HG03469 (cell line): Measurements from ENCODE around the gene FGF3.

Experiments used
- ATAC-seq: cut with Tn5 transposase; IDR thresholded peaks from one replicate; pipeline ENCODE4 v1.9.1; 2021; ENCODE audit warnings: mild to moderate bottlenecking, moderate library complexity, moderate number of reproducible peaks; ENCODE audit not compliant: unreplicated experiment

FGF3 gene

GRCh38 chr11:69818603-69819441 lies at the start of gene FGF3:
FGF3 (minus strand) TSS chr11:69819416; CDS start chr11:69818933, 483 bp downstream.
- no peak for ATAC-seq

DNA sequence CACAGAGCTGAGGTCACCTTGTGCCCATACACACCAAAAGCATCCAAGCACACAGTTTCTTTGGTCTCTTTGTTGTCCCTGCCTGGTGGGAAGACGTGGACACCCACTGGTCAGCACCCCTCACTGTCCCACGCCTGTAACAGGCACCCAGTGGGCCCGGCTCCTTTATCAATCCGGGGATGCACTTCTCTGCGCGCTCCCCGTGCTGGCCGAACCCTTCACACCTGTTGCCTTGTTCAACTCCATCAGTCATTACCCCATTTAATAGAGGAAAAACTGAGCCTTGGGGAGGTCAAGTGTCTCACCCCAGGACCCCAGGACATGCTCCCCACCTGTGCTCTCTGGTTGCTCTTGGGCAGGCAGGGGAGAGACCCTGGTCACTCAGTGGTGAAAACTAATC lies 49.7 kb upstream of the FGF3 start:
- no peak for ATAC-seq

- ATAC-seq, result no peak
Observed at GRCh38 chr11:69868006-69868810, 49.0 kb upstream of the FGF3 start.

DNA sequence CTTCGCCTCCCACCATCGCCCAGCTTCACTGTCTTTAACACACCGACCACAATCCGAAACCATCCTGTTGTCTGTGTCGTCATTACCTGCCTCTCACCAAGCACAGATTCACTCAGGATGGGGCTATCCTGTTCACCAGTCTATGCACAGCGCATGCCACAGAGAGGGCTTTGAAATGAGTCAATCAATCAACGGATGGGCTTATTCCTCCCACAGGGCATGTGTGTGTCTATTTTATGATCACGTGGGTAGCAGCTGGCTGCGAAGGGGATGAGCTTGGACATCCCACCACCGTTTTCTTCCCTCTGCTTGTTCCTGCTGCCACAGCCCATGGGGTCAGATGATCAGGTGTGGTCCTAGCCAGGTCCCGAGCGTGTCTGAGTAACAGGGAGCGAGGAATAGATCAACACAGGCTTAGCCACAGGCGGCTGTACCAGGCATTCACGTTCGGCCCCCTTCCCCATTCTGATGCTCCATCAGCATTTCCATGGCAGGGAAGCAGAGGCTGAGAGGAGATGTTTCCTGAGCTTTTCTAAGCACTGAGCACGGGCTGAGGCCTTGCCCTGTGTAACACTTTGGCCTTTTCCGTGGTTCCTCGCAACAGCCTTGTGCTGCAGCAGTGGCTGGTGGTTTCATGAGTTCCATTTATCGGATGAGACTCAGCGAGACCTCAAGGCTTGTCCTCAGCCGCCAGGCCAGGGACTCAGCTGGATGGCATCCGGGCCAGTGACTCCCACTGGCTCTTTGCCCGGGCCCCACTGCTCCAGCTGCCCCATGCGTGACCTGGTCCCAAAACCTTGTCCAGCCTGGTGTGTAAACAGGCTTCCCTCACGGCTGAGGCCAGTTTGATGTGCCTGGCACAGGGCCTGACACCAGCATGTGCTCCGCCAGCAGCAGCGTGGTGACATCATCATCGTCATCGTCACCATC lies 48.1 kb upstream of the FGF3 start:
- ATAC-seq, result no peak

GRCh38 chr11:69866648-69867047 lies 47.4 kb upstream of the FGF3 start:
- no peak for ATAC-seq

DNA sequence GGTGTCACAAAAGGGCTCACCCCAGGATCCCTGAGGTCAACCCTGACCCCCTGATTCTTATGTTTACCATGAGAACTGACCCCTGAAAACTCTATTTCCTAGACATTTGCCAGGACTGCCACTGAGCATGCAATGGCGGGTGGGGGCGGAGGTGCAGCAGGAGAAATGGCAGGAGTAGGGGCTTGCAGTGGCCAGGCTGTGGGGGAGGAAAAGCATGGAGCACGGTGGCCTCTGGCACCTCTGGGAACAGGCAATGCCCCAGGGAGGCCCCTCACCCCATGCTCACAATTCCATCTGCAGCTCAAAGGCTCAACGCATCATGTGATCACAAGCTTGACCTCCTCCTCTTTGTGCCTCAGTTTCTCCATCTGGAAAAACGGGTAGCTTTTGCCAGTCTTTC lies 46.5 kb upstream of the FGF3 start:
- no peak for ATAC-seq

DNA sequence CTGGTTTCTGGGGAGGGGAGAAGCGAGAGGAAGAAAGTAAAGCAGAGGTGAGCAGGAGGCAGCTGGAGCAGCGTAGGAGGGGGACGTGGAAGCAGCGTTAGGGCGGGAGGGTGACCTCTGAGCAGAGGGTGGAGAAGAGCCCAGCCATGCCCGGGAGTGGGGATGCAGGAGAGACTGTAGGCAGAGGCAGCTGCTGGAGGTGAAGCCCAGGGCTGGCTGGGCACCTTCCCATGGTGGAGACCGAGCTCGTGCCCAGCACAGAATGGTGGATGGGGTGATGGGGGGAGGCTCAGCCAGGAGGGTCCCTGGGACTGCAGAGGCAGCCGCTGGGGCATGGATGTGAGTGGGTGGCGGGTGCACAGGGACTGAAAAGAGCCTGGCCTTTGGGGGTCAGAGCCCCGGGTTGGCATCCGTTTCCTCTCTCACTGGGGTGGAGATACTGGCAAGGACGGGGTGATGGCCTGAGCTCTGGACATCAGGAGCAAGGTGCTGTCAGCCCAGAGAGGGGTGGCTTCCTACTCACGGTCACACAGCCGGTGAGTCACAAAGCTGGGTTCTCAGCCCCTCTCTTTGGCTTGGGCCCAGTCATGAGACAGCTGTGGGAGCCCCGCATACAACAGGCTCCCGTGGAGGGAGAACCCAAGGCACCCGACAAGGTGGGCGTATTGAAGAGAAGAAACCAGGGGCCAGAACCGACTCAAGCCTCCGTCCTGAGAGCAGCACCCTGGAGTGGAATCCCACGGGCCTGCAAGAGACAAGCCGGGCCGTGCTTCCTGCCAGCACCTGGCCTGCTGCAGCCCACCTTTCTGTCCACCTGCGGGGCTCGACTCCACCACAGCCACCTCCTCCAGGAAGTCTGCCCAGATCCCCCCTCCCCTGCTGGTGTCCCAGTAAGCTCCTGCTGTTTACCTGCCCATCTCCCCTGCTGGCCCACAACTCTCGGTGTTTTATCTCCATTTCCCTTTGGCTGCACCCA lies 45.8 kb upstream of the FGF3 start:
- no peak for ATAC-seq

GRCh38 chr11:69863544-69864200 lies 44.5 kb upstream of the FGF3 start:
- no peak for ATAC-seq

DNA sequence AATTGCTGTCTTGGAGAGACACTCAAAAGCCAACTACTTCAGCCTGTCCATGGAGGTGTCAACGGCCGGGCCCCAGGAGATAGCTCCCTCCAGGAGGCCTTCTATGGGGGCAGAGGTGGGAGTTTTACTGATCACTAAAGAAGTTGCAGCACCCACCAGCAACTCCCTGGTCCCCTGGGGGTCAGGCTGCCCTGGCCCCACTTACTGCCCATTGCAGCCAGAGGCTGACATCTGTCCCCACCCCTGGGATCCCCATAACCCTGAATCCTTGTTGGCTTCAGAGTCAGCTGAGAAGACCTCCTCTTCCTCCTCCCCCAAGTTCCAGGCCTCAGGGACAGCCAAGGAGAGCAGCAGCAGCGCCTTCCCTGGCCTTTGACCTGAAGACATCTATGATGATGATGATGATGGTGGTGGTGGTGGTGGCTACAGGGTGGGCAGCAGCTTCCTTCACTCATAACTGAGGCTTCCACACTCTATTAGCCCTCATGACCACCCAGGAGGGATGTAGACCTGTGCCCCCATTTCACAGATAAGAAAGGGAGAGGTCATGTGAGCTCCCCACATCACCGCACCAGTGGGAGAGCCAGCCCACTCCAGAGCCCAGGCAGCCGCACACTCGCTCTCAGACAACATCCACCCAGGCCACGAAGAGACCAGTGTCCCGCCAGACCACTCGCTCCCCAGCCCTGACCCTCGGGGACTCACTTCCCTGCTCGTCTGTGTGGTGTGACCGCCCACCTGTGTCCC lies 43.8 kb upstream of the FGF3 start:
- ATAC-seq, result no peak

DNA sequence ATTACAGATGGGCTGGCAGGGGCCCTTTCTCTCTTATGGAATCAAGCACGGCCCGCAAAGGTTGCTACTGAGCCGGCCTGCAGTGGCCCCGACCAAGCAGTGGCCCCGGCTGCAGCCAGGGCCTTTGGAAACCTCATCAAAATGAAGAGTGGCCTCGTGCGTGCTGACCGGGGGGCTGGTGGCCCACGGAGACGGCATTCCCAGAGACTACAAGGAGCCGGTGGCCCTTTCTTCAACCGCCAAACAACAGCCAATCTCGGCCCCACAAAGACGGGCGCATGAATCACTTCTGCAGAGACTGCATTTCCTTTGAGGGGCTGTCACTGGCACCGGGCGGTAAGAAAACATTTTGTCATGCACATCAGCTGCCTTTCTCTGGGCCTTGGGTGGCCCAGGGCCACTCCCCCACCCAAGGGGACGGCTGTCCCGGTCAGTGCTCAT lies 43.1 kb upstream of the FGF3 start:
- ATAC-seq, result no peak

- ATAC-seq, result no peak
Observed at GRCh38 chr11:69861901-69862300, 42.7 kb upstream of the FGF3 start.

- ATAC-seq, result no peak
Observed at GRCh38 chr11:69860796-69861445, 41.7 kb upstream of the FGF3 start.

DNA sequence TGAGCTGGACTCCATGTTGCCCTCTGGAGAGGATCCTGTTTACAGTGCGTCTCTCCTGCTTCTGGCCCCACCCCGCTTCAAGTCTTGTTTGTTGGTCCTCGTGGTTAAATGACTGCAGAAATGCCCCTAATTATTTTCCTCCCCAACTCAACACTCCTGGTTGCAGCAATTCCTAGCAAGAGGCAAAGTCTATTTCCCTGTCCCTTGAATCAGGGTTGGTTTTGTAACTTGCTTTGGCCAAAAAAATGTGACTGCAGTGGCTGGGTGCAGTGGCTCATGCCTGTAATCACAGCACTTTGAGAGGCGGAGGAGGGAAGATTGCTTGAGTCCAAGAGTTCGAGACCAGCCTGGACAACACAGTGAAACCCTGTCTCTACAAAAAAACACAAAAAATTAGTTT lies 41.0 kb upstream of the FGF3 start:
- no peak for ATAC-seq

- no peak for ATAC-seq
Observed at GRCh38 chr11:69859275-69859934, 40.2 kb upstream of the FGF3 start.

- no peak for ATAC-seq
Observed at GRCh38 chr11:69855421-69855820, 36.2 kb upstream of the FGF3 start.

DNA sequence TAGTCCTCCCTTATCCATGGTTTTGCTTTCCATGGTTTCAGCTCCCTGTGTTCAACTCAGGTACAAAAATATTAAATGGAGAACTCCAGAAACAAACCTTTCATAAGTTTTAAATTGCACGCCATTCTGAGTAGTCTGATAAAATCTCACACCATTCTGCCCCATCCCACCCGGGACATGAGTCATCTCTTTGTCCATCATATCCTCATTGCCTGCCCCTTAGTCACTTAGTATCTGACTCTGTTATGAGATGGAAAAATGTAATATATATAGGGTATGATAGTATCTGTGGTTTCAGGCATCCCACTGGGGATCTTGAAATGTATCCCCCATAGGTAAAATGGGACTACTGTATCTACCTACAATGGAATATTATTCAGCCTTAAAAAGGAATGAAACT lies 35.5 kb upstream of the FGF3 start:
- ATAC-seq, result no peak

DNA sequence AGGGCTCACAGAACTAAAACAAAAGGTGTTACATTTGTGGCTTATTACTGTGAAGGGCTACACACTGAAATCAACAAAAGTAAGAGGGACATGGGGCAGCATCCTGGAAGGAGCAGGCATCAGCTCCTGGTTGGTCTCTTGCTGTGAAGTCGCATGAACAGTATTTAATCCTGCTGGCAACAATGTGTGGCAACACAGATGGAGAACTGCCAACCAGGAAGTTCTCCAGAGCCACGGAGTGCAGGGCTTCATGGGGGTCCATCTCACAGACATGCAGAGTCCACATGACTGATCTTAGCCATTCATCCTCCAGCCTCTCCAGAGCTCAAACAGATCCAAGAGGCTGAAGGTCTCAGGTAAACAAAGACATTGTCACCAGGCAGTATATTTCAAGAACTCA lies 32.8 kb upstream of the FGF3 start:
- ATAC-seq, result no peak

DNA sequence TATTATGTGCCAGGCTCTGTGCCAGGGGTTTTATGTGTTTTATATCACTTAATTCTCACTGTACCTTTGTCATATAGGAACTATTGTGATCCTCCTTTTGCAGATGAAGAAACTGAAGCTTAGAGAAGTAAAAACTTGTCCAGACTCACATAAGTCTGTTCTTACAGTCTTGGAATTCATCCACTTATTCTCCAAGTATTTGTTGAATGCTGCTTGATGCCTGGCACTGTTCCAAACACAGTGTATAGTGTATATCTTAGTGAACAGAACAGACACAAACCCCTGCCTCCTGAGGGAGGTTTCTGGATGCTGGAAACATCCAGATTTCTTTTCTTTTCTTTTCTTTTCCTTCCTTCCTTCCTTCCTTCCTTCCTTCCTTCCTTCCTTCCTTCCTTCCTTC lies 29.0 kb upstream of the FGF3 start:
- no peak for ATAC-seq
